RWPE2 (cell line): ENCODE measurements around the gene RPA4.

Experiments
- ATAC-seq: fragments of 200-7000 bp; cut with Tn5 transposase; 3 replicates; pipeline ENCODE4 v1.9.1; 2021; ENCODE audit warnings: low read depth
- DNase-seq: peaks from one replicate; pipeline ENCODE4 v3.0.0-alpha.2; 2020; ENCODE audit warnings: low spot score
- H3K27ac ChIP-seq: fragments of 450-650 bp; 2 replicates; pipeline ENCODE4 v1.5.1; 2017; ENCODE audit warnings: mild to moderate bottlenecking; ENCODE audit not compliant: poor library complexity, severe bottlenecking
- H3K27me3 ChIP-seq: fragments of 250-450 bp; sonication (Bioruptor Pico); 2 replicates; pipeline ENCODE4 v1.5.1; 2021; ENCODE audit warnings: mild to moderate bottlenecking, moderate library complexity; ENCODE audit not compliant: insufficient read depth, poor library complexity, severe bottlenecking
- H3K36me3 ChIP-seq: fragments of 250-450 bp; sonication (Bioruptor Pico); 2 replicates; pipeline ENCODE4 v1.5.1; 2020; ENCODE audit warnings: low read depth, mild to moderate bottlenecking, moderate library complexity
- H3K4me1 ChIP-seq: fragments of 250-450 bp; sonication (Bioruptor Pico); 2 replicates; pipeline ENCODE4 v1.5.1; 2021; ENCODE audit warnings: mild to moderate bottlenecking, moderate library complexity; ENCODE audit not compliant: insufficient read depth, poor library complexity, severe bottlenecking
- H3K4me3 ChIP-seq: fragments of 250-450 bp; sonication (Bioruptor Pico); 2 replicates; pipeline ENCODE4 v1.5.1; 2021; ENCODE audit warnings: mild to moderate bottlenecking, moderate library complexity; ENCODE audit not compliant: severe bottlenecking
- H3K9me3 ChIP-seq: fragments of 250-450 bp; sonication (Bioruptor Pico); 2 replicates; pipeline ENCODE4 v1.5.1; 2021; ENCODE audit warnings: mild to moderate bottlenecking, moderate library complexity; ENCODE audit not compliant: severe bottlenecking
- TF ChIP-seq, protein P1 (sequence below): fragments of 450-650 bp; IDR thresholded peaks from one replicate; pipeline ENCODE4 v1.5.1; 2017; ENCODE audit warnings: mild to moderate bottlenecking, moderate library complexity; ENCODE audit not compliant: poor library complexity, severe bottlenecking

RPA4 gene

DNA sequence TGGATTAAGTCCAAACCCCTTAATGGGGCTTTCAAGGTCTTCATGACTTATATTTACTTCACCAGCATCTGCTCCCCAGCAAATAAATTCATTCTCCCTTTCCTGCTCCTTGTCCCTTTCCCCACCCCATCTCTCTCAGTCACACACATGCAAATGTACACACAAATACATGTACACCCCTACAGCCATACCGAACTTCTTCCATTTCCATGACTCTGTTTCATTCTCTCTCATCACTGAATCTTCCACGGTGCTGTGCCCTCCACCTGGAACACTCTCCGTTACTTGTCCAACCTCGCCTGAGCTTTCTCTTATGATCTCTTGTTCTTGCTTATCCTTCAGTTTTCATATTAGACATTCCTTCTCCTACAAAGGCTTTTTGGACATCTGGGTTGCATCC lies 22.0 kb upstream of the RPA4 start:
- Histone ChIP-seq H3K4me1 (no peaks in the 10 kb centered on the region), H3K27me3 (no peaks in the 10 kb centered on the region), H3K4me3 (no peak overlapping the region), H3K9me3 (no peaks in the 10 kb centered on the region), H3K27ac (no peak overlapping the region), H3K36me3 (no peaks in the 10 kb centered on the region)
- TF ChIP-seq, protein P1, sequence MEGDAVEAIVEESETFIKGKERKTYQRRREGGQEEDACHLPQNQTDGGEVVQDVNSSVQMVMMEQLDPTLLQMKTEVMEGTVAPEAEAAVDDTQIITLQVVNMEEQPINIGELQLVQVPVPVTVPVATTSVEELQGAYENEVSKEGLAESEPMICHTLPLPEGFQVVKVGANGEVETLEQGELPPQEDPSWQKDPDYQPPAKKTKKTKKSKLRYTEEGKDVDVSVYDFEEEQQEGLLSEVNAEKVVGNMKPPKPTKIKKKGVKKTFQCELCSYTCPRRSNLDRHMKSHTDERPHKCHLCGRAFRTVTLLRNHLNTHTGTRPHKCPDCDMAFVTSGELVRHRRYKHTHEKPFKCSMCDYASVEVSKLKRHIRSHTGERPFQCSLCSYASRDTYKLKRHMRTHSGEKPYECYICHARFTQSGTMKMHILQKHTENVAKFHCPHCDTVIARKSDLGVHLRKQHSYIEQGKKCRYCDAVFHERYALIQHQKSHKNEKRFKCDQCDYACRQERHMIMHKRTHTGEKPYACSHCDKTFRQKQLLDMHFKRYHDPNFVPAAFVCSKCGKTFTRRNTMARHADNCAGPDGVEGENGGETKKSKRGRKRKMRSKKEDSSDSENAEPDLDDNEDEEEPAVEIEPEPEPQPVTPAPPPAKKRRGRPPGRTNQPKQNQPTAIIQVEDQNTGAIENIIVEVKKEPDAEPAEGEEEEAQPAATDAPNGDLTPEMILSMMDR = no peak
- DNase-seq = no peak
- ATAC-seq = no peak

GRCh38 chrX:96884027-96884426 lies 319 bp downstream of the RPA4 start:
- no peaks in the 10 kb centered on the region for H3K36me3 ChIP-seq
- H3K27me3 ChIP-seq = no peaks in the 10 kb centered on the region
- TF ChIP-seq, protein P1 = no peak
- ATAC-seq (no peak), DNase-seq (no peak)
- H3K4me3 ChIP-seq = no peak overlapping the region
- no peaks in the 10 kb centered on the region for H3K4me1 ChIP-seq
- no peaks in the 10 kb centered on the region for H3K9me3 ChIP-seq
- no peak overlapping the region for H3K27ac ChIP-seq

GRCh38 chrX:96889726-96890125 lies 6.0 kb downstream of the RPA4 start:
- no peak overlapping the region for H3K27ac ChIP-seq
- H3K36me3 ChIP-seq = no peaks in the 10 kb centered on the region
- TF ChIP-seq, protein P1 = no peak
- H3K27me3 ChIP-seq = no peaks in the 10 kb centered on the region
- DNase-seq (no peak), ATAC-seq (no peak)
- no peaks in the 10 kb centered on the region for H3K4me1 ChIP-seq
- no peaks in the 10 kb centered on the region for H3K9me3 ChIP-seq
- H3K4me3 ChIP-seq = no peak overlapping the region

GRCh38 chrX:96906741-96907140 lies 23.0 kb downstream of the RPA4 start:
- Histone ChIP-seq H3K4me3 (no peak overlapping the region), H3K27me3 (no peaks in the 10 kb centered on the region), H3K9me3 (no peaks in the 10 kb centered on the region), H3K27ac (no peak overlapping the region), H3K36me3 (no peaks in the 10 kb centered on the region), H3K4me1 (no peaks in the 10 kb centered on the region)
- ATAC-seq = no peak
- DNase-seq = no peak
- TF ChIP-seq, protein P1 = no peak

DNA sequence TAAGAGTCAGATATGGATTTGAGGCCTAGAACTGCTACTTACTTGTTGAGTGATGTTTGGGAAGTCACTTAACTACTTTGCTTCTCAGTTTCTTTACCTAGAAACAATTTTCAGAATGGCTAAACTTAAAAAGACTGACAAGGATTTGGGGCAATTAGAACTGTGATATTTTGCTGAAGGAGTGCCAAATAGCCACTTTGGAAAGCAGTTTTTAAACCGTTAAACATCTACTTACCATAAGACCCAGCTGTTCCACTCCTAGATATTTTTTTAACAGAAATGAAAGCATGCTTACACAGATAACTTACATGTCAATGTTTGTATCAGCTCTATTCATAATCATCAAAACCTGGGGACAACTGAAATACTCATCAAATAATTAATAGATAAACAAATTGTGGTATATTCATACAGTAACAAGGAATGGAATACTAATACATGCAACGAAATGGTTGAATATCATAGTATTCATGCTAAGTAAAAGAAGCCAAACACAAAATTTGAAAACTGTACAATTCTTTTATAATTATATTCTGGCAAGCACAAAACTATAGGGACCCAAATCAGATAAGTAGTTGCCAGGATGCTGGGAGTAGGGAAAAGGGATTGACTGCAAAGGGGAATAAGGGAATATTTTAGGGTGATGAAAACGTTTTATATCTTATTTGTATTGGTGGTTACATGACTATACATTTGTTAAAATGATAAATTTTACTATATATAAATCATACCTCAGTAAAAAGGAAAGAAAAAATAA lies 24.0 kb downstream of the RPA4 start:
- H3K27me3 ChIP-seq = no peaks in the 10 kb centered on the region
- H3K27ac ChIP-seq = no peak overlapping the region
- no peaks in the 10 kb centered on the region for H3K4me1 ChIP-seq
- H3K36me3 ChIP-seq = no peaks in the 10 kb centered on the region
- ATAC-seq (no peak), DNase-seq (no peak)
- TF ChIP-seq, protein P1 = no peak
- H3K9me3 ChIP-seq = no peaks in the 10 kb centered on the region
- H3K4me3 ChIP-seq = no peak overlapping the region
